Endothelial cell of umbilical vein (primary cell): ENCODE results near the gene KRT74. TPM values are rescaled to one million over a fixed set of nuclear protein-coding genes. Genes with fewer than 3 reads are reported as not detected.

Source experiments
- BruUV-seq: library from RNA; stranded (reverse); fragments of 400-500 nt; replicated peaks from 2 replicates; lab custom pipeline; 2021; lab: Mats Ljungman, UMichigan
- CTCF ChIA-PET: fragments of 300-600, 350-600 bp; sonication (Branson Sonifier 250); formaldehyde crosslinking; loops from one replicate; lab custom pipeline; 2021; ENCODE audit warnings: antibody characterized with exemption, inconsistent platforms; lab: Charles Lee
- POLR2A ChIA-PET: fragments of 300-600, 350-600 bp; sonication (Branson Sonifier 250); formaldehyde crosslinking; loops from one replicate; lab custom pipeline; 2021; ENCODE audit warnings: antibody characterized with exemption, inconsistent platforms; lab: Charles Lee
- DNase-seq: peaks from one replicate; pipeline ENCODE4 v3.0.0-alpha.2; 2011; ENCODE audit warnings: low read depth, low spot score
- FAIRE-seq: peaks from 2 replicates; lab custom pipeline; 2011; peaks lifted over from hg19 to GRCh38; lab: Jason Lieb, UNC
- H2AFZ ChIP-seq: 2 replicates; pipeline ENCODE4 v1.6.0; 2012; ENCODE audit warnings: low read depth, low read length, control low read depth, inconsistent platforms
- H3K27ac ChIP-seq: 2 replicates; pipeline ENCODE4 v1.5.1; 2011; ENCODE audit warnings: low read depth, mild to moderate bottlenecking, control low read depth, low read length, moderate library complexity; ENCODE audit not compliant: insufficient read depth
- H3K27me3 ChIP-seq, 2 experiments: 2 replicates each; pipeline versions ENCODE4 v1.6.0 to v1.6.1; 2011; ENCODE audit warnings: low read length in 2 of 2, mixed read lengths in 1 of 2; ENCODE audit not compliant: control insufficient read depth in 2 of 2, insufficient read depth in 2 of 2
- H3K36me3 ChIP-seq, 2 experiments: 2 replicates in 1 of 2; 3 replicates in 1 of 2; pipeline ENCODE4 v1.5.1; 2011; ENCODE audit warnings: low read length in 2 of 2, mild to moderate bottlenecking in 1 of 2, moderate library complexity in 1 of 2; ENCODE audit not compliant: control insufficient read depth in 2 of 2, insufficient read depth in 2 of 2; ENCODE audit errors: extremely low read depth in 1 of 2
- H3K4me1 ChIP-seq: 3 replicates; pipeline ENCODE4 v1.5.1; 2011; ENCODE audit warnings: mild to moderate bottlenecking, low read length; ENCODE audit not compliant: control insufficient read depth, insufficient read depth; ENCODE audit errors: extremely low read depth
- H3K4me2 ChIP-seq: 2 replicates; pipeline ENCODE4 v1.6.1; 2011; ENCODE audit warnings: low read length, control low read depth, mixed read lengths; ENCODE audit not compliant: insufficient read depth
- H3K4me3 ChIP-seq, 3 experiments: fragments of 200-600 bp in 1 of 3; sonication (generic), shearing (Covaris generic) in 1 of 3; replicated peaks in 1 of 3; 2 replicates each; pipeline ENCODE4 v1.5.1; 2011 to 2016; ENCODE audit warnings: control low read depth in 3 of 3, low read length in 3 of 3, mild to moderate bottlenecking in 2 of 3, inconsistent platforms in 1 of 3, low read depth in 1 of 3, moderate library complexity in 1 of 3; ENCODE audit not compliant: insufficient read depth in 1 of 3
- H3K79me2 ChIP-seq: 2 replicates; pipeline ENCODE4 v1.6.0; 2012; ENCODE audit warnings: low read length, inconsistent platforms; ENCODE audit not compliant: control insufficient read depth, insufficient read depth
- H3K9ac ChIP-seq: replicated peaks from 2 replicates; pipeline ENCODE3; 2011; ENCODE audit warnings: low read length, control low read depth; ENCODE audit not compliant: insufficient read depth; ENCODE audit errors: extremely low read depth
- H3K9me1 ChIP-seq: replicated peaks from 3 replicates; pipeline ENCODE4 v1.6.0; 2011; ENCODE audit warnings: mild to moderate bottlenecking, low read length; ENCODE audit not compliant: control insufficient read depth, insufficient read depth; ENCODE audit errors: extremely low read depth
- H3K9me3 ChIP-seq: replicated peaks from 2 replicates; pipeline ENCODE4 v1.5.1; 2012; ENCODE audit warnings: low read length, inconsistent platforms; ENCODE audit not compliant: control insufficient read depth, insufficient read depth
- H4K20me1 ChIP-seq: replicated peaks from 2 replicates; pipeline ENCODE3; 2011; ENCODE audit warnings: mild to moderate bottlenecking, low read length; ENCODE audit not compliant: control insufficient read depth, insufficient read depth; ENCODE audit errors: extremely low read depth
- EZH2 ChIP-seq: IDR thresholded peaks from 2 replicates; pipeline ENCODE4 v1.6.1; 2012; ENCODE audit warnings: borderline replicate concordance, low read depth, mild to moderate bottlenecking, moderate library complexity, low read length, inconsistent platforms; ENCODE audit not compliant: severe bottlenecking
- FOS ChIP-seq: IDR thresholded peaks from 2 replicates; pipeline ENCODE4 v1.6.1; 2011; ENCODE audit warnings: mild to moderate bottlenecking, low read length, moderate library complexity, borderline replicate concordance; ENCODE audit not compliant: insufficient read depth
- GATA2 ChIP-seq: IDR thresholded peaks from 2 replicates; pipeline ENCODE4 v1.7.0; 2011; ENCODE audit warnings: low read depth, mild to moderate bottlenecking, moderate library complexity, mixed read lengths, low read length; ENCODE audit not compliant: insufficient read length, insufficient read depth
- JUN ChIP-seq: IDR thresholded peaks from 2 replicates; pipeline ENCODE4 v1.6.1; 2011; ENCODE audit warnings: borderline replicate concordance, low read depth; ENCODE audit not compliant: insufficient read length, insufficient read depth
- MYC ChIP-seq: IDR thresholded peaks from one replicate; pipeline ENCODE4 v1.6.1; 2011; ENCODE audit warnings: mild to moderate bottlenecking, low read depth, low read length
- POLR2A ChIP-seq: IDR thresholded peaks from 2 replicates; pipeline ENCODE4 v1.6.1; 2012; ENCODE audit warnings: low read depth, mild to moderate bottlenecking, control low read depth, low read length
- POLR2AphosphoS5 ChIP-seq: IDR thresholded peaks from 2 replicates; pipeline ENCODE4 v1.6.1; 2012; ENCODE audit warnings: low read depth, mild to moderate bottlenecking, control low read depth, low read length, moderate library complexity; ENCODE audit not compliant: insufficient read depth
- dilution Hi-C: fragments of 300-500 bp; cut with MboI; formaldehyde crosslinking; loops from one replicate; pipeline ENCODE4 v1.15.0; 2019; ENCODE audit warnings: low sequenced_read_pairs; ENCODE audit not compliant: extremely low pct_ligation_motif_present
- intact Hi-C: fragments of 100-400 bp; cut with micrococcal nuclease; formaldehyde crosslinking; loops from one replicate; pipeline ENCODE4 v1.10.0; 2022
- polyA plus RNA-seq, 4 experiments: library from polyadenylated mRNA; depleted of rRNA in 3 of 4; stranded (reverse) in 3 of 4; unstranded in 1 of 4; fragments of >200 nt; gene quantifications; 2 replicates each; pipeline versions ENCODE4 v1.2.1 to v1.2.3, GENCODE V29; 2011 to 2012; ENCODE audit warnings: missing spikeins in 1 of 4
- total RNA-seq: library from RNA; stranded (reverse); gene quantifications from 2 replicates; pipeline ENCODE4 v1.2.3, GENCODE V29; 2021
- TF ChIP-seq, protein P1 (sequence below): IDR thresholded peaks from 2 replicates; pipeline ENCODE4 v1.6.1; 2011; ENCODE audit not compliant: insufficient read depth, insufficient read length
- TF ChIP-seq, protein P2 (sequence below), 2 donors: IDR thresholded peaks; 1 replicate in 1 of 2; 2 replicates in 1 of 2; pipeline ENCODE4 v1.5.1; 2011; ENCODE audit warnings: low read length in 2 of 2, mild to moderate bottlenecking in 2 of 2, moderate library complexity in 2 of 2, control low read depth in 1 of 2, inconsistent platforms in 1 of 2, low read depth in 1 of 2; ENCODE audit not compliant: insufficient read depth in 1 of 2; ENCODE audit errors: extremely low read depth in 1 of 2

Gene KRT74
- total and polyA plus RNA-seq, 2 donors (not counting 3 experiments of a cell fraction or from before 2014, with no cell fraction given), result not detected

DNA sequence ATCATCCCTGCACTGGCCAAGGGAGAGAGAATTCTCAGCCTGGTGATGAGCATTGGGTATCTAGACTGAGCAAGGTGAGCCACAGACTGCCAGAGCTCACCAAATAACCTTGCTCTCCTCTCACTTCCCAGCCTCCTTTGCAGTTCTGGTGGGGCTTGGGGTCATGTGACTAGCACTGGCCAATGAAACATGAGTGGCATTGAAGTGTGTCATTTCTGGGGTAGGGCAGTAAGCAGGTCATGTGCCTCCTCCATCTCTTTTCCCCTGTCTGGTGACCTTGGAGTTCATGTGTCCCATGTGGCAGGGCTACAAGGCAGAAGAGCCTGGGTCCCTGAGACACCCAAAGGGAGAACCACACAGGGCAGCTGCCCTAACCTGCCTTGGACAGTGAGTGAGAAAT lies 31.2 kb upstream of the KRT74 start:
- CTCF ChIA-PET, result no interaction called here
- Histone ChIP-seq H3K27me3 (peaks cover 12 to 30% of the 10 kb centered on the region in 2 experiments), H3K4me3 (no peak overlapping the region), H3K9me3 (no peaks in the 10 kb centered on the region), H3K36me3 (no peaks in the 10 kb centered on the region), H3K27ac (no peak overlapping the region), H3K9ac (no peak overlapping the region), H4K20me1 (no peaks in the 10 kb centered on the region), H3K9me1 (no peaks in the 10 kb centered on the region), H3K79me2 (no peaks in the 10 kb centered on the region), H2AFZ (no peak overlapping the region), H3K4me2 (no peak overlapping the region), H3K4me1 (no peaks in the 10 kb centered on the region)
- intact Hi-C loops (no loop called here), dilution Hi-C loops (no loop called here)
- POLR2A ChIA-PET, result no interaction called here
- TF ChIP-seq, protein P1, sequence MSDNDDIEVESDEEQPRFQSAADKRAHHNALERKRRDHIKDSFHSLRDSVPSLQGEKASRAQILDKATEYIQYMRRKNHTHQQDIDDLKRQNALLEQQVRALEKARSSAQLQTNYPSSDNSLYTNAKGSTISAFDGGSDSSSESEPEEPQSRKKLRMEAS, result no peak
- no peak for TF ChIP-seq POLR2AphosphoS5
- no peak for TF ChIP-seq FOS
- no peak for TF ChIP-seq POLR2A
- no peak for TF ChIP-seq MYC
- no peak for TF ChIP-seq JUN
- no peak for TF ChIP-seq EZH2
- TF ChIP-seq, protein P2, sequence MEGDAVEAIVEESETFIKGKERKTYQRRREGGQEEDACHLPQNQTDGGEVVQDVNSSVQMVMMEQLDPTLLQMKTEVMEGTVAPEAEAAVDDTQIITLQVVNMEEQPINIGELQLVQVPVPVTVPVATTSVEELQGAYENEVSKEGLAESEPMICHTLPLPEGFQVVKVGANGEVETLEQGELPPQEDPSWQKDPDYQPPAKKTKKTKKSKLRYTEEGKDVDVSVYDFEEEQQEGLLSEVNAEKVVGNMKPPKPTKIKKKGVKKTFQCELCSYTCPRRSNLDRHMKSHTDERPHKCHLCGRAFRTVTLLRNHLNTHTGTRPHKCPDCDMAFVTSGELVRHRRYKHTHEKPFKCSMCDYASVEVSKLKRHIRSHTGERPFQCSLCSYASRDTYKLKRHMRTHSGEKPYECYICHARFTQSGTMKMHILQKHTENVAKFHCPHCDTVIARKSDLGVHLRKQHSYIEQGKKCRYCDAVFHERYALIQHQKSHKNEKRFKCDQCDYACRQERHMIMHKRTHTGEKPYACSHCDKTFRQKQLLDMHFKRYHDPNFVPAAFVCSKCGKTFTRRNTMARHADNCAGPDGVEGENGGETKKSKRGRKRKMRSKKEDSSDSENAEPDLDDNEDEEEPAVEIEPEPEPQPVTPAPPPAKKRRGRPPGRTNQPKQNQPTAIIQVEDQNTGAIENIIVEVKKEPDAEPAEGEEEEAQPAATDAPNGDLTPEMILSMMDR (IDR thresholded peaks at IDR 0.05; ENCODE audit: extremely low read depth in 1 of 2, insufficient read depth in 1 of 2, low read depth in 1 of 2, low read length in 2 of 2), result no peak
- no peak for TF ChIP-seq GATA2
- DNase-seq (no peak), FAIRE-seq (no peak)
- BruUV-seq, result no TSS peak
